KG1 (cell line): ENCODE measurements around the gene RBM19.

Experiments used
- DNase-seq: peaks from one replicate; lab custom pipeline; 2025; lab: John Stamatoyannopoulos, UW

RBM19 gene

GRCh38 chr12:113852695-113853490 is 113.2 kb downstream of the RBM19 start:
- no peak for DNase-seq

- no peak for DNase-seq
These were observed 113.9 kb downstream of the RBM19 start for GRCh38 chr12:113852264-113852663.

- no peak for DNase-seq
These were observed 115.6 kb downstream of the RBM19 start for GRCh38 chr12:113850309-113851056.

GRCh38 chr12:113847856-113848255 is 118.3 kb downstream of the RBM19 start:
- DNase-seq, result no peak

GRCh38 chr12:113846883-113847755 is 119.0 kb downstream of the RBM19 start:
- no peak for DNase-seq

GRCh38 chr12:113845900-113846674 is 120.0 kb downstream of the RBM19 start:
- no peak for DNase-seq

- DNase-seq, result no peak
These were observed 121.5 kb downstream of the RBM19 start for GRCh38 chr12:113844495-113845210.

GRCh38 chr12:113842699-113843098 is 123.4 kb downstream of the RBM19 start:
- no peak for DNase-seq

GRCh38 chr12:113841786-113842185 is 124.3 kb downstream of the RBM19 start:
- no peak for DNase-seq

- DNase-seq, result no peak
These were observed 125.6 kb downstream of the RBM19 start for GRCh38 chr12:113840401-113841042.

GRCh38 chr12:113838896-113839295 is 127.2 kb downstream of the RBM19 start:
- DNase-seq, result no peak

GRCh38 chr12:113837528-113838296 is 128.4 kb downstream of the RBM19 start:
- DNase-seq, result no peak

- DNase-seq, result no peak
These were observed 129.0 kb downstream of the RBM19 start for GRCh38 chr12:113837084-113837483.

GRCh38 chr12:113835896-113836295 is 130.2 kb downstream of the RBM19 start:
- no peak for DNase-seq

GRCh38 chr12:113835433-113835832 is 130.7 kb downstream of the RBM19 start:
- no peak for DNase-seq

- DNase-seq, result no peak
These were observed 132.7 kb downstream of the RBM19 start for GRCh38 chr12:113833422-113833821.

- no peak for DNase-seq
These were observed 134.6 kb downstream of the RBM19 start for GRCh38 chr12:113831476-113831875.

GRCh38 chr12:113831016-113831415 is 135.1 kb downstream of the RBM19 start:
- DNase-seq, result no peak

GRCh38 chr12:113829212-113829611 is 136.9 kb downstream of the RBM19 start:
- no peak for DNase-seq
